H9 (cell line): Measurements from ENCODE around the gene TMEM165. TPM values are rescaled to one million over a fixed set of nuclear protein-coding genes. Genes with fewer than 3 reads are reported as not detected.

Experiments
- DNase-seq: peaks from one replicate; pipeline ENCODE4 v3.0.0-alpha.2; 2017
- H2AFZ ChIP-seq: one replicate; pipeline ENCODE4 v1.6.1; 2013; ENCODE audit warnings: mild to moderate bottlenecking, low read length, control low read depth, moderate library complexity
- H2AK5ac ChIP-seq: 2 replicates; pipeline ENCODE4 v1.6.1; 2013; ENCODE audit warnings: low read length, control low read depth, mixed read lengths; ENCODE audit not compliant: insufficient read length
- H2BK120ac ChIP-seq: one replicate; pipeline ENCODE4 v1.6.1; 2013; ENCODE audit warnings: low read depth, mild to moderate bottlenecking, low read length, control low read depth, inconsistent platforms; ENCODE audit not compliant: poor library complexity, severe bottlenecking
- H2BK12ac ChIP-seq: 2 replicates; pipeline ENCODE4 v1.6.1; 2013; ENCODE audit warnings: low read length, control low read depth, mixed read lengths, low read depth; ENCODE audit not compliant: insufficient read length
- H2BK15ac ChIP-seq: 2 replicates; pipeline ENCODE4 v1.6.1; 2013; ENCODE audit warnings: low read depth, low read length, control low read depth
- H2BK20ac ChIP-seq: one replicate; pipeline ENCODE4 v1.6.1; 2013; ENCODE audit warnings: low read depth, mild to moderate bottlenecking, low read length, control low read depth, inconsistent platforms; ENCODE audit not compliant: poor library complexity, severe bottlenecking
- H2BK5ac ChIP-seq: 2 replicates; pipeline ENCODE4 v1.6.1; 2013; ENCODE audit warnings: low read length, control low read depth, mixed read lengths; ENCODE audit not compliant: insufficient read length
- H3K14ac ChIP-seq: 2 replicates; pipeline ENCODE4 v1.6.1; 2013; ENCODE audit warnings: low read length, control low read depth; ENCODE audit not compliant: insufficient read depth
- H3K18ac ChIP-seq: 2 replicates; pipeline ENCODE4 v1.6.1; 2013; ENCODE audit warnings: low read depth, mild to moderate bottlenecking, mixed read lengths, low read length, control low read depth; ENCODE audit not compliant: insufficient read length
- H3K23ac ChIP-seq: 2 replicates; pipeline ENCODE4 v1.6.1; 2013; ENCODE audit warnings: low read length, control low read depth, mixed read lengths, low read depth; ENCODE audit not compliant: insufficient read length
- H3K23me2 ChIP-seq: 2 replicates; pipeline ENCODE4 v1.6.1; 2013; ENCODE audit warnings: low read depth, mild to moderate bottlenecking, mixed read lengths, low read length, control low read depth; ENCODE audit not compliant: insufficient read length, poor library complexity, severe bottlenecking
- H3K27ac ChIP-seq: 2 replicates; pipeline ENCODE4 v1.5.1; 2013; ENCODE audit warnings: low read length, control low read depth, mixed read lengths, low read depth; ENCODE audit not compliant: insufficient read length
- H3K27me3 ChIP-seq: 2 replicates; pipeline ENCODE4 v1.6.1; 2013; ENCODE audit warnings: low read length, control low read depth, inconsistent platforms; ENCODE audit not compliant: insufficient read depth
- H3K4ac ChIP-seq: 2 replicates; pipeline ENCODE4 v1.6.1; 2013; ENCODE audit warnings: low read depth, mild to moderate bottlenecking, control low read depth, inconsistent platforms, low read length, moderate library complexity
- H3K4me1 ChIP-seq: 2 replicates; pipeline ENCODE4 v1.6.1; 2013; ENCODE audit warnings: low read length, control low read depth, inconsistent platforms; ENCODE audit not compliant: insufficient read depth
- H3K4me2 ChIP-seq: 2 replicates; pipeline ENCODE4 v1.6.1; 2013; ENCODE audit warnings: low read length, control low read depth, mixed read lengths; ENCODE audit not compliant: insufficient read length, insufficient read depth
- H3K56ac ChIP-seq: 2 replicates; pipeline ENCODE4 v1.6.1; 2013; ENCODE audit warnings: low read depth, mild to moderate bottlenecking, mixed read lengths, low read length, control low read depth; ENCODE audit not compliant: insufficient read length
- H3K79me1 ChIP-seq: 2 replicates; pipeline ENCODE4 v1.6.1; 2013; ENCODE audit warnings: low read depth, mild to moderate bottlenecking, moderate library complexity, low read length, control low read depth, inconsistent platforms; ENCODE audit not compliant: insufficient read depth, poor library complexity, severe bottlenecking
- H3K79me2 ChIP-seq: 2 replicates; pipeline ENCODE4 v1.6.1; 2013; ENCODE audit warnings: low read length, control low read depth, inconsistent platforms; ENCODE audit not compliant: insufficient read depth
- H3K9ac ChIP-seq: 2 replicates; pipeline ENCODE4 v1.6.1; 2013; ENCODE audit warnings: low read length, control low read depth, mixed read lengths; ENCODE audit not compliant: insufficient read length; ENCODE audit errors: extremely low read depth
- H3K9me3 ChIP-seq: one replicate; pipeline ENCODE4 v1.6.1; 2013; ENCODE audit warnings: low read depth, low read length, inconsistent platforms; ENCODE audit not compliant: control insufficient read depth
- H3T11ph ChIP-seq: one replicate; pipeline ENCODE4 v1.6.1; 2013; ENCODE audit warnings: mild to moderate bottlenecking, low read length, control low read depth, inconsistent platforms
- H4K20me1 ChIP-seq: one replicate; pipeline ENCODE4 v1.6.1; 2013; ENCODE audit not compliant: control insufficient read depth, insufficient read length, insufficient read depth
- H4K5ac ChIP-seq: 2 replicates; pipeline ENCODE4 v1.6.1; 2013; ENCODE audit warnings: low read depth, mild to moderate bottlenecking, mixed read lengths, low read length, control low read depth; ENCODE audit not compliant: insufficient read length
- H4K8ac ChIP-seq: replicated peaks from 2 replicates; pipeline ENCODE4 v1.6.1; 2013; ENCODE audit warnings: low read length, control low read depth, mixed read lengths, low read depth; ENCODE audit not compliant: insufficient read length
- H4K91ac ChIP-seq: 2 replicates; pipeline ENCODE4 v1.6.1; 2013; ENCODE audit warnings: low read depth, mild to moderate bottlenecking, moderate library complexity, mixed read lengths, low read length, control low read depth; ENCODE audit not compliant: insufficient read length
- H3K27ac Mint-ChIP-seq, 3 experiments: 2 replicates in 2 of 3; 3 replicates in 1 of 3; pipeline ENCODE4 v1.8.0; 2020 to 2021; ENCODE audit warnings: mixed read lengths in 3 of 3, mild to moderate bottlenecking in 1 of 3, moderate library complexity in 1 of 3
- H3K27me3 Mint-ChIP-seq: 2 replicates; pipeline ENCODE4 v1.8.0; 2021; ENCODE audit warnings: low read depth, mild to moderate bottlenecking, moderate library complexity, mixed read lengths
- H3K36me3 Mint-ChIP-seq, 3 experiments: 2 replicates in 2 of 3; 3 replicates in 1 of 3; pipeline ENCODE4 v1.8.0; 2020 to 2021; ENCODE audit warnings: low read depth in 3 of 3, mixed read lengths in 3 of 3; ENCODE audit not compliant: insufficient read depth in 1 of 3
- H3K4me1 Mint-ChIP-seq, 2 experiments: 2 replicates each; pipeline ENCODE4 v1.8.0; 2020; ENCODE audit warnings: mixed read lengths in 2 of 2
- H3K4me3 Mint-ChIP-seq, 2 experiments: 2 replicates in 1 of 2; 3 replicates in 1 of 2; pipeline ENCODE4 v1.8.0; 2020 to 2021; ENCODE audit warnings: mild to moderate bottlenecking in 2 of 2, mixed read lengths in 2 of 2, moderate library complexity in 1 of 2
- H3K9me3 Mint-ChIP-seq, 2 experiments: 2 replicates in 1 of 2; 3 replicates in 1 of 2; pipeline ENCODE4 v1.8.0; 2020; ENCODE audit warnings: mild to moderate bottlenecking in 2 of 2, mixed read lengths in 2 of 2, moderate library complexity in 1 of 2
- CTCF ChIP-seq: fragments of 200-600 bp; sonication (generic); conservative IDR thresholded peaks from 3 replicates; pipeline ENCODE4 v1.8.0; 2021; ENCODE audit warnings: antibody characterized with exemption, mild to moderate bottlenecking
- WGBS: extraction: QIAGEN DNeasy Blood & Tissue Kit; methylation state at CpG from one replicate; pipeline ENCODE4 v1.1.7; 2013; ENCODE audit warnings: missing lambda C conversion rate, low lambda C conversion rate, mixed read lengths; ENCODE audit not compliant: insufficient read length; ENCODE audit errors: extremely low coverage; 5-methylcytosine and 5-hydroxymethylcytosine counted together
- total RNA-seq: library from RNA; stranded (reverse); gene quantifications from 2 replicates; pipeline ENCODE4 v1.2.1, GENCODE V29; 2021

TMEM165 gene
- total RNA-seq, 1 experiment from 2014 or later: 87.2 TPM

DNA sequence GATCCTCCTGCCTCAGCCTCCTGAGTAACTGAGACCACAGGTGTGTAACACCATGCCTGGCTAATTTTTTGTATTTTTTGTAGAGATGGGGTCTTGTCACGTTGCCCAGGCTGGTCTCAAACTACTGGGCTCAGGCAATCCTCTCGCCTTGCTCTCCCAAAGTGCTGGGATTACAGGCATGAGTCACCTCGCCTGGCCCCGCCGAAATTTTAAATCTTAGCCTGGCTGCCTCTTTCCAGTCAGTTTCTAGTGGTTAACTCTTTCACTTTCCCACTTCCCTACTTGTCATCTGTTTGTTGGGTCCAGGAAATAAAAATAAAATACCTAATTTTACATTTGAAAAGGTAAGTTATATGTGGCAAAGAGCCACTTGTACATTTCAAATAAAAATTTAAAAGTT lies 62.4 kb downstream of the TMEM165 start:
- no peak overlapping the region for H2BK20ac ChIP-seq
- no peak overlapping the region for H3K4ac ChIP-seq
- H3K27me3 Mint-ChIP-seq: no peaks in the 10 kb centered on the region
- no peaks in the 10 kb centered on the region for H3K4me1 Mint-ChIP-seq
- no peak overlapping the region for H3K56ac ChIP-seq
- H3K27me3 ChIP-seq: no peaks in the 10 kb centered on the region
- no peaks in the 10 kb centered on the region for H3K9me3 ChIP-seq
- H3K14ac ChIP-seq: no peak overlapping the region
- WGBS: no CpG with 5 or more reads among the region's 5 CpGs
- H4K20me1 ChIP-seq: no peaks in the 10 kb centered on the region
- no peaks in the 10 kb centered on the region for H3K79me1 ChIP-seq
- H3T11ph ChIP-seq: no peak overlapping the region
- peaks cover 0 to 12% (median 6%) of the 10 kb centered on the region in 3 experiments; a peak in 4 of 7 replicates for H3K36me3 Mint-ChIP-seq
- no peaks in the 10 kb centered on the region for H3K23me2 ChIP-seq
- H3K18ac ChIP-seq: no peak overlapping the region
- H3K9ac ChIP-seq: no peak overlapping the region
- no peak overlapping the region for H2BK120ac ChIP-seq
- no peak for TF ChIP-seq CTCF
- H2AK5ac ChIP-seq: no peak overlapping the region
- no peak overlapping the region for H3K23ac ChIP-seq
- H3K79me2 ChIP-seq: no peaks in the 10 kb centered on the region
- no peak overlapping the region for H2AFZ ChIP-seq
- H2BK5ac ChIP-seq: no peak overlapping the region
- DNase-seq: no peak
- H3K27ac Mint-ChIP-seq: no peak overlapping the region; a peak in 1 of 7 replicates
- no peak overlapping the region for H4K91ac ChIP-seq
- no peak overlapping the region for H3K4me3 Mint-ChIP-seq
- no peaks in the 10 kb centered on the region for H3K4me1 ChIP-seq
- H3K4me2 ChIP-seq: no peak overlapping the region
- H4K8ac ChIP-seq: no peak overlapping the region
- no peak overlapping the region for H3K27ac ChIP-seq
- H2BK12ac ChIP-seq: no peak overlapping the region
- H2BK15ac ChIP-seq: no peak overlapping the region
- no peak overlapping the region for H4K5ac ChIP-seq
- no peaks in the 10 kb centered on the region for H3K9me3 Mint-ChIP-seq
